D721Med (cell line): ENCODE data around the gene HDGFL3.

Source experiments
- DNase-seq: peaks from one replicate; pipeline ENCODE4 v3.0.0; 2011; ENCODE audit warnings: low spot score; ENCODE audit not compliant: insufficient read length
- FAIRE-seq: peaks from 2 replicates; lab custom pipeline; 2011; peaks lifted over from hg19 to GRCh38; lab: Jason Lieb, UNC
- TF ChIP-seq, protein P1 (sequence below): IDR thresholded peaks from 2 replicates; pipeline ENCODE4 v1.5.1; 2012; ENCODE audit warnings: mild to moderate bottlenecking, control low read depth; ENCODE audit not compliant: insufficient read depth; ENCODE audit errors: missing control alignments

The HDGFL3 gene

DNA sequence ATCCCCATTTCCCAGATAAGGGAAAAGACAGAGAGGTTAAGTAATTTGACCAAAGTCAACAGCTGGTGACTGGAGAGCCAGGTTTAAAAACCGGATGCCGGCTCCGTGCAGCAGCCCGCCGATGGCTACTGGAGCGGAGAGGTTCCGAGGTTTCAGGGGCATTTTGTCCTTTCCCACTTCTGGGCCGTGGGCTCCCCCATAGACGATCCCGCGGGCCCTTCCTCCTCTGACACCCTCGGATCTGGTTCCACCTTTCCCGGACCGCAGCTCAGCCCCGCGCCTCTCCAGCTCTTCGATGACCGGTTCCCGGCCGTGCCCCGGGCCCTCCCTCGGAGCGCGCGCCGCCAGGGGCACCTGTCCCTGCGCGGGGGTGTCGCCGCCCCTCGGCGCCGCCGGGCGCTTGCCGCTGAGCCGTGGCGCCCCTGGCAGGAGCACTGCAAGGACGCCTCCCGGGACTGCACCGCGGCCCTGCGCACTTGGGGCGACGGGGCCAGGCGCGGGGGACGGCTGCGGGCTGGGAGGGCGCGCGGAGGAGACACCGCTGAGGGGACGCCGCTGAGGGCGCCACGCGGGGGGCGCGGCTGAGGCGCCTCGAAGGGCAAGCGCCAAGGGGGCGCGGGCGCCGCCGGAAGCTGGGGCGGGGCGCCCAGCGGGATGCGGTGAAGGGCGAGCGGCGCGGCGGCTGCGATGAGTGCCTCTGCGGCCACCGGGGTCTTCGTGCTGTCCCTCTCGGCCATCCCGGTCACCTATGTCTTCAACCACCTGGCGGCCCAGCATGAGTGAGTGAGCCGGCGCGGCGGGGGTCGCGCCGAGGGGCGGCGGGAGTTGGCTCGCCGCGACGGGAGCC lies 100.4 kb downstream of the HDGFL3 start, which contains the start of gene TM6SF1:
TSS of gene TM6SF1 (plus strand) at position 652 of the 847 bp plus-strand sequence. CDS start at position 688, 36 bp downstream.
- DNase-seq (no peak), FAIRE-seq (no peak)
- TF ChIP-seq, protein P1, sequence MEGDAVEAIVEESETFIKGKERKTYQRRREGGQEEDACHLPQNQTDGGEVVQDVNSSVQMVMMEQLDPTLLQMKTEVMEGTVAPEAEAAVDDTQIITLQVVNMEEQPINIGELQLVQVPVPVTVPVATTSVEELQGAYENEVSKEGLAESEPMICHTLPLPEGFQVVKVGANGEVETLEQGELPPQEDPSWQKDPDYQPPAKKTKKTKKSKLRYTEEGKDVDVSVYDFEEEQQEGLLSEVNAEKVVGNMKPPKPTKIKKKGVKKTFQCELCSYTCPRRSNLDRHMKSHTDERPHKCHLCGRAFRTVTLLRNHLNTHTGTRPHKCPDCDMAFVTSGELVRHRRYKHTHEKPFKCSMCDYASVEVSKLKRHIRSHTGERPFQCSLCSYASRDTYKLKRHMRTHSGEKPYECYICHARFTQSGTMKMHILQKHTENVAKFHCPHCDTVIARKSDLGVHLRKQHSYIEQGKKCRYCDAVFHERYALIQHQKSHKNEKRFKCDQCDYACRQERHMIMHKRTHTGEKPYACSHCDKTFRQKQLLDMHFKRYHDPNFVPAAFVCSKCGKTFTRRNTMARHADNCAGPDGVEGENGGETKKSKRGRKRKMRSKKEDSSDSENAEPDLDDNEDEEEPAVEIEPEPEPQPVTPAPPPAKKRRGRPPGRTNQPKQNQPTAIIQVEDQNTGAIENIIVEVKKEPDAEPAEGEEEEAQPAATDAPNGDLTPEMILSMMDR, result no peak

DNA sequence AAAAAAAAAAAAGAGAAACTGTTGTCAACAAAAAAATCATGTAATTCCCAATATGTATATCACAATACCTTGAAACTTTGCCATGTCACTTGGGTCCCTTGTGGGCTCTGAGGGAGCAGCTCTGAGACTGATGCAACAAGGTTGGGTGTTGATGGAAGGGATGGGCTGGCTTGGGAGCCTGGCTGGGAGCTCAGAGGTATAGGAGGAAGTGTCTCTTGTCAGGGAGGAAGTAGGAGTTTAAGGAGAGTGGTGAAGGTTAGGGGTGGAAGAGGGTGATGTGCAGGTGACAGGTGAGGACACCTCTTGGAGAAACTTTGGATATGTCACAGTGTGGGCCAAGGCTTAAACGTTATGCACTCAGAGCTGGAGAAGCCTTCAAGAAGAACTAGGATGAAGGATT lies 102.2 kb downstream of the HDGFL3 start:
- FAIRE-seq (no peak), DNase-seq (no peak)
- TF ChIP-seq, protein P1, result no peak

DNA sequence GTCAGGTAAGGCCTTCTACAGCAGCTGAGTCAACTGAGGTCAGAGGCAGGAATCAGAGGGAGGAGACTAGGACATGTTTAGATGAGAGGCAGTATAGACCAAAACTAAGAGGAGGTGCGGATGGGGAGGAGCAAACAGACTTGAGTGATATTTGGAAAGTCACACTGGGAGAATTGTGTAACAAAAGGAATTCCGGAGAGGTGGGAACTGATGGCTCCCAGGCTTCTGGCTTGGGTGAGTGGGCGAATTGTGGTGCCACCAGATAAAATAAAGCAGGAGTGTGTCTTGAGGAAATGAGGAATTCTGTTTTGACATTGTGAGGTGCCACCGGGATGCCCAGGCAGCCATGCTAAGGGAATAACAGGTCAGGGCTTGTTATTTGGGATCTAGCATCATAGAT lies 103.5 kb downstream of the HDGFL3 start:
- no peak for FAIRE-seq
- DNase-seq, result no peak
- TF ChIP-seq, protein P1, result no peak

DNA sequence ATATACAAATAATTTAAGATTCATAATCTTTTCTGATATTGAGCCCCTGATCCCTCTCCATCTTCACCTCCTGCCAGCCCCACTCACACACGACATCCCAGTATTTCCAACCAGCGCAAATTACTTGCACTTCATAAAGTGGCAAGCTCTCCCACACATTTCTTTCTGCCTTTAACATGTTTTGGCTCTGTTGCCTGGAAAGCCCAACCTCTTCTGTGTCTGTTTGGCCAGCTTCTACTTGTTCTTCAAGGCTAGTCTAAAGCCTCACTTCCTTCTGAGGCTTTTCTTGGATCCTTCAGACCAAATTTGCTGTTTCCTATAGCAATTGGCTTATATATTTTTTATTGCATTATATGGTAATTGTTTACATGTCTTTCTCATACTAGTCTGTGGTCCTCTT lies 105.3 kb downstream of the HDGFL3 start:
- TF ChIP-seq, protein P1, result no peak
- DNase-seq (no peak), FAIRE-seq (no peak)

DNA sequence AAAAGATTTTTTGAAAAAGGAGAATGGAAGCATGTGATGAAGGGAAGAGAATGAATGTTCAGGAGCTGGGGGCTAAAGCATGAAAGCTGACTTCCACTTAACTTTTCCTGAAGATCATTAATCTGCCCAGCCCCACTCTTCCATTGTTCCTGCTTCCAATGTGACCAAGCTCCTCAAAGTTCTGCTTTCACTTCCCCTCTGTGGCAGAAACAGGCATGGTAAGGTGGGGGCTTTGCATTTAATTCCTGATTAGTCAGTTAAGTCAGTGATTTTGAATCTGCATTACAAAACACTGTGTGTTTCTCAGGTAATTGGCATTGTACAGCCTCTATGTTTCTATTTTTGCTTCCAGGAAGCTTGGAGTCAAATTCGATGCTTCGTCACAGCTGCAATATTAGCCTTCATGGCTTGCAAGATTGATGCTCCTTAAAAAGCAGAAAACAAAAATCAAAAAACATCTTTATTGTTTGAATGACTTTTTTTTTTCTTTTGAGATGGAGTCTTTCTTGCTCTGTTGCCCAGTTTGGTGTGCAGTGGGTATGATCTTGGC lies 107.5 kb downstream of the HDGFL3 start:
- DNase-seq, result no peak
- TF ChIP-seq, protein P1, result no peak
- no peak for FAIRE-seq

DNA sequence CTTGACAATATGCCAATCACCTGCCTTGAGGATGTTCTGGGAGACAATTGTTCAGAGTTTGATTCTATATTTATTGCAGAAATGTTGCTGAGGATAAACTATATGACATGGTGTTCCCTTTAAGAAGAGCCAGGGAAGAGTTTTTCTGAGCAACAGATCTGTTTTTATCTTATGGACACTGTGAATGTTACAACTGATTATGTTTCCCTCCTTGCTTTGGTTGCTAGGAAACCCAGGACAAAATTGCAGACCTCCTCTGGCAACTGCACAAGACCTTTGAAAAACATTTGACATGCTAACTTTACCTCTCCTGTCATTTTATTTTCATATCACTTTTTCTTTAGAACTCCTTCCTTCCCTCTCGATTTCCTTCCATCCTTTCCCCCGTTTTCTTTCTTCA lies 108.3 kb downstream of the HDGFL3 start:
- FAIRE-seq (no peak), DNase-seq (no peak)
- TF ChIP-seq, protein P1, result no peak

DNA sequence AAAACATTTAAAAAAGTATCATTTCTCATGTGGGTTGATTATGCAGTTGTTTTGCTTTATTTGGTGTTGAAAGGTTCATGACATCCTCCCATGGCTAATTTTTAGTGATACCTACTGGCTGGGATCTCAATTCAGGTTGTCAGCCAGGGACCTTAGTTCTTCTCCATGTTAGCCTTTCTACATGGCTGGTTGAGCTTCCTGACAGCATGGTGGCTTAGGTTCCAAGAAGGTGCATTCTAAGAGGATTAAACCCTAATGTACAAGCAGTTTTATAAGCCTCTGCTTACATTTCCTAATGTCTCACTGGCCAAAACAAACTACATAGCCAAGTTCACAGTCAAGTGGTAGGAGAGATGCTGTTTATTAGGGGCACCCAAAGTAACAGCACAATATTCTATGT lies 109.5 kb downstream of the HDGFL3 start:
- DNase-seq, result no peak
- no peak for FAIRE-seq
- TF ChIP-seq, protein P1, result no peak
